H1 (cell line): ENCODE results near the gene EHBP1. TPM values are rescaled to one million over a fixed set of nuclear protein-coding genes. Genes with fewer than 3 reads are reported as not detected.
A peak's percentile ranks its signal among the peaks of the same experiment; 100 is the strongest.

Experiments used
- CTCF ChIA-PET: fragments of 300-600 bp; sonication (Branson Sonifier 250); formaldehyde crosslinking; loops from one replicate; lab custom pipeline; 2021; ENCODE audit not compliant: partially characterized antibody; lab: Charles Lee
- POLR2A ChIA-PET: fragments of 300-600 bp; sonication (Branson Sonifier 250); formaldehyde crosslinking; loops from one replicate; lab custom pipeline; 2021; ENCODE audit warnings: inconsistent platforms; ENCODE audit not compliant: partially characterized antibody; lab: Charles Lee
- DNase-seq, 2 experiments: peaks; one replicate each; pipeline versions ENCODE4 v3.0.0 to v3.0.0-alpha.2; 2010 to 2022; ENCODE audit warnings: low spot score in 2 of 2, low read depth in 1 of 2, mixed read lengths in 1 of 2
- FAIRE-seq: peaks from 2 replicates; lab custom pipeline; 2011; peaks lifted over from hg19 to GRCh38; lab: Jason Lieb, UNC
- H2AFZ ChIP-seq: 2 replicates; pipeline ENCODE4 v1.8.1; 2012; ENCODE audit warnings: low read length, inconsistent platforms
- H2AK5ac ChIP-seq: 2 replicates; pipeline ENCODE4 v1.6.1; 2013; ENCODE audit warnings: low read depth, low read length
- H2BK120ac ChIP-seq: replicated peaks from 2 replicates; pipeline ENCODE3; 2013; ENCODE audit warnings: low read depth, low read length, inconsistent platforms
- H2BK12ac ChIP-seq: 2 replicates; pipeline ENCODE4 v1.6.1; 2013; ENCODE audit warnings: low read depth, low read length
- H2BK15ac ChIP-seq: 2 replicates; pipeline ENCODE4 v1.6.1; 2013; ENCODE audit warnings: low read length
- H2BK20ac ChIP-seq: 2 replicates; pipeline ENCODE4 v1.6.1; 2013; ENCODE audit warnings: low read length
- H2BK5ac ChIP-seq: 2 replicates; pipeline ENCODE4 v1.6.1; 2013; ENCODE audit warnings: low read depth, low read length
- H3K14ac ChIP-seq: 2 replicates; pipeline ENCODE4 v1.6.1; 2013; ENCODE audit warnings: inconsistent platforms; ENCODE audit not compliant: insufficient read length
- H3K18ac ChIP-seq: 2 replicates; pipeline ENCODE4 v1.6.1; 2013; ENCODE audit warnings: low read length; ENCODE audit errors: extremely low read depth
- H3K23ac ChIP-seq: 2 replicates; pipeline ENCODE4 v1.6.1; 2013; ENCODE audit warnings: inconsistent platforms; ENCODE audit not compliant: insufficient read length
- H3K23me2 ChIP-seq: 2 replicates; pipeline ENCODE4 v1.6.1; 2013; ENCODE audit warnings: low read depth, low read length
- H3K27ac ChIP-seq: 2 replicates; pipeline ENCODE4 v1.6.1; 2011; ENCODE audit warnings: low read depth, low read length, inconsistent platforms
- H3K27me3 ChIP-seq, 4 experiments: replicated peaks in 1 of 4; 1 replicate in 1 of 4; 2 replicates in 3 of 4; pipeline versions ENCODE4 v1.6.1 to v1.8.1; 2011 to 2013; ENCODE audit warnings: low read length in 3 of 4, mild to moderate bottlenecking in 3 of 4, inconsistent platforms in 2 of 4, mixed read lengths in 2 of 4, moderate library complexity in 1 of 4; ENCODE audit not compliant: control insufficient read depth in 3 of 4, insufficient read depth in 3 of 4; ENCODE audit errors: extremely low read depth in 1 of 4
- H3K36me3 ChIP-seq, 4 experiments: 2 replicates each; pipeline versions ENCODE4 v1.6.1 to v1.8.1; 2011 to 2013; ENCODE audit warnings: mild to moderate bottlenecking in 4 of 4, low read length in 3 of 4, moderate library complexity in 2 of 4, control low read depth in 1 of 4, inconsistent platforms in 1 of 4; ENCODE audit not compliant: insufficient read depth in 4 of 4, control insufficient read depth in 2 of 4
- H3K4ac ChIP-seq: replicated peaks from 2 replicates; pipeline ENCODE3; 2013; ENCODE audit warnings: low read length, low read depth, mixed read lengths, inconsistent platforms; ENCODE audit not compliant: insufficient read length
- H3K4me1 ChIP-seq, 4 experiments: replicated peaks in 1 of 4; 1 replicate in 1 of 4; 2 replicates in 3 of 4; pipeline versions ENCODE4 v1.6.1 to v1.8.1; 2011 to 2013; ENCODE audit warnings: low read length in 3 of 4, inconsistent platforms in 2 of 4, mixed read lengths in 1 of 4; ENCODE audit not compliant: insufficient read depth in 4 of 4, control insufficient read depth in 3 of 4
- H3K4me2 ChIP-seq, 2 experiments: 2 replicates each; pipeline versions ENCODE4 v1.6.1 to v1.8.1; 2011 to 2013; ENCODE audit warnings: low read depth in 2 of 2, low read length in 2 of 2, control low read depth in 1 of 2, inconsistent platforms in 1 of 2, mild to moderate bottlenecking in 1 of 2; ENCODE audit not compliant: insufficient read depth in 1 of 2
- H3K4me3 ChIP-seq, 4 experiments: fragments of 200-600, 300-600 bp in 1 of 4; sonication (generic), shearing (Covaris generic), sonication (Bioruptor Twin) in 1 of 4; 2 replicates each; pipeline versions ENCODE4 v1.5.1 to v1.8.1; 2011 to 2016; ENCODE audit warnings: low read length in 4 of 4, low read depth in 3 of 4, control low read depth in 2 of 4, inconsistent platforms in 2 of 4, mild to moderate bottlenecking in 2 of 4, mixed read lengths in 1 of 4, moderate library complexity in 1 of 4; ENCODE audit not compliant: insufficient read depth in 2 of 4; ENCODE audit errors: extremely low read depth in 1 of 4
- H3K56ac ChIP-seq: replicated peaks from 2 replicates; pipeline ENCODE3; 2013; ENCODE audit warnings: low read depth, mild to moderate bottlenecking, mixed read lengths, low read length, inconsistent platforms; ENCODE audit not compliant: insufficient read length
- H3K79me1 ChIP-seq: 2 replicates; pipeline ENCODE4 v1.6.1; 2013; ENCODE audit warnings: low read depth, low read length, control low read depth
- H3K79me2 ChIP-seq, 2 experiments: 2 replicates each; pipeline versions ENCODE4 v1.6.1 to v1.8.1; 2012 to 2013; ENCODE audit warnings: low read length in 2 of 2, mild to moderate bottlenecking in 2 of 2, inconsistent platforms in 1 of 2; ENCODE audit not compliant: insufficient read depth in 2 of 2, control insufficient read depth in 1 of 2
- H3K9ac ChIP-seq, 4 experiments: replicated peaks in 1 of 4; 1 replicate in 1 of 4; 2 replicates in 3 of 4; pipeline versions ENCODE4 v1.6.1 to v1.8.1; 2011 to 2013; ENCODE audit warnings: low read depth in 3 of 4, low read length in 3 of 4, control low read depth in 2 of 4, mild to moderate bottlenecking in 2 of 4, moderate library complexity in 2 of 4, inconsistent platforms in 1 of 4; ENCODE audit errors: extremely low read depth in 1 of 4
- H3K9me3 ChIP-seq, 2 experiments: 2 replicates each; pipeline versions ENCODE4 v1.6.1 to v1.8.1; 2012 to 2013; ENCODE audit warnings: mild to moderate bottlenecking in 2 of 2, moderate library complexity in 2 of 2, control low read depth in 1 of 2, inconsistent platforms in 1 of 2, low read depth in 1 of 2, low read length in 1 of 2, mixed read lengths in 1 of 2; ENCODE audit not compliant: insufficient read depth in 2 of 2
- H4K20me1 ChIP-seq, 2 experiments: replicated peaks in 1 of 2; 2 replicates each; pipeline versions ENCODE3 to v1.8.1; 2011 to 2013; ENCODE audit warnings: inconsistent platforms in 2 of 2, low read length in 2 of 2, mild to moderate bottlenecking in 1 of 2; ENCODE audit not compliant: insufficient read depth in 2 of 2, control insufficient read depth in 1 of 2
- H4K5ac ChIP-seq: 2 replicates; pipeline ENCODE4 v1.6.1; 2013; ENCODE audit warnings: low read length, low read depth, mixed read lengths, inconsistent platforms; ENCODE audit not compliant: insufficient read length
- H4K8ac ChIP-seq: 2 replicates; pipeline ENCODE4 v1.8.0; 2013; ENCODE audit warnings: mild to moderate bottlenecking, moderate library complexity, low read length, inconsistent platforms; ENCODE audit not compliant: insufficient read depth; ENCODE audit errors: extremely low read depth
- H4K91ac ChIP-seq: replicated peaks from 2 replicates; pipeline ENCODE3; 2013; ENCODE audit warnings: low read length, mixed read lengths, inconsistent platforms; ENCODE audit not compliant: insufficient read length
- ASH2L ChIP-seq: fragments of 200-600, 300-600 bp; sonication (generic); IDR thresholded peaks from one replicate; pipeline ENCODE4 v1.7.1; 2017; ENCODE audit warnings: low read length
- EP300 ChIP-seq, 2 experiments: IDR thresholded peaks; 1 replicate in 1 of 2; 2 replicates in 1 of 2; pipeline ENCODE4 v1.6.1; 2011 to 2012; ENCODE audit warnings: low read depth in 2 of 2, low read length in 2 of 2, mild to moderate bottlenecking in 2 of 2, borderline replicate concordance in 1 of 2, inconsistent platforms in 1 of 2, moderate library complexity in 1 of 2
- GTF2F1 ChIP-seq: IDR thresholded peaks from 2 replicates; pipeline ENCODE4 v1.6.1; 2012; ENCODE audit warnings: low read depth, low read length, improper control_type of control experiment, borderline replicate concordance
- KDM1A ChIP-seq: fragments of 200-600, 300-600 bp; sonication (generic); IDR thresholded peaks from 2 replicates; pipeline ENCODE4 v1.7.1; 2016; ENCODE audit warnings: mild to moderate bottlenecking, low read length, borderline replicate concordance
- POLR2A ChIP-seq, 2 experiments: IDR thresholded peaks; 1 replicate in 1 of 2; 2 replicates in 1 of 2; pipeline ENCODE4 v1.6.1; 2011; ENCODE audit warnings: low read depth in 2 of 2, low read length in 2 of 2, mild to moderate bottlenecking in 2 of 2; ENCODE audit errors: control extremely low read depth in 1 of 2
- POLR2AphosphoS5 ChIP-seq: IDR thresholded peaks from 2 replicates; pipeline ENCODE4 v1.6.1; 2011; ENCODE audit warnings: low read depth, low read length
- RBBP5 ChIP-seq: IDR thresholded peaks from 2 replicates; pipeline ENCODE4 v1.7.1; 2012; ENCODE audit warnings: low read depth, mild to moderate bottlenecking, inconsistent platforms, low read length, moderate library complexity, borderline replicate concordance
- RXRA ChIP-seq: IDR thresholded peaks from 2 replicates; pipeline ENCODE4 v1.6.1; 2011; ENCODE audit warnings: low read depth, mild to moderate bottlenecking, low read length, moderate library complexity; ENCODE audit not compliant: insufficient read depth
- TAF7 ChIP-seq: optimal IDR thresholded peaks from 2 replicates; pipeline ENCODE3; 2011; ENCODE audit warnings: low read depth, mild to moderate bottlenecking, inconsistent platforms, low read length, moderate library complexity, borderline replicate concordance
- TBP ChIP-seq: IDR thresholded peaks from 2 replicates; pipeline ENCODE4 v1.6.1; 2011; ENCODE audit warnings: low read depth, low read length, improper control_type of control experiment
- TCF12 ChIP-seq: IDR thresholded peaks from 2 replicates; pipeline ENCODE4 v1.6.1; 2011; ENCODE audit warnings: low read depth, mild to moderate bottlenecking, low read length
- whole genome bisulfite sequencing, 2 experiments: shearing (Covaris generic) in 1 of 2; methylation state at CpG; one replicate each; pipeline versions ENCODE4 v1.1.6 to v1.1.7; 2013 to 2015; ENCODE audit warnings: low lambda C conversion rate in 2 of 2, mixed read lengths in 2 of 2, inconsistent platforms in 1 of 2, low coverage in 1 of 2, missing lambda C conversion rate in 1 of 2; ENCODE audit not compliant: insufficient replicate concordance in 2 of 2, insufficient coverage in 1 of 2, insufficient read length in 1 of 2; ENCODE audit errors: extremely low coverage in 1 of 2, missing lambda C conversion rate in 1 of 2; 5-methylcytosine and 5-hydroxymethylcytosine counted together
- polyA plus RNA-seq, 7 experiments: library from polyadenylated mRNA; depleted of rRNA in 3 of 7; stranded (reverse) in 5 of 7; unstranded in 2 of 7; fragments of >200 nt in 5 of 7; fragments of 200-250 nt in 2 of 7; gene quantifications; 1 replicate in 5 of 7; 2 replicates in 1 of 7; 4 replicates in 1 of 7; pipeline versions ENCODE4 v1.2.1 to v1.2.3, GENCODE V29; 2011 to 2013; ENCODE audit warnings: missing spikeins in 2 of 7, mixed read lengths in 2 of 7
- total RNA-seq: library from RNA; stranded (reverse); fragmentation: NEBNext Ultra II Directional; extraction: Animal tissue kit (Norgen Biotek cat#: 25700); gene quantifications from 2 replicates; pipeline ENCODE4 v1.2.1, GENCODE V29; 2021

Gene EHBP1
- total and polyA plus RNA-seq, 2 of the 8 experiments (the other 6 are each of a cell fraction or from before 2014, with no cell fraction given) = 12.0 to 64.1 TPM

DNA sequence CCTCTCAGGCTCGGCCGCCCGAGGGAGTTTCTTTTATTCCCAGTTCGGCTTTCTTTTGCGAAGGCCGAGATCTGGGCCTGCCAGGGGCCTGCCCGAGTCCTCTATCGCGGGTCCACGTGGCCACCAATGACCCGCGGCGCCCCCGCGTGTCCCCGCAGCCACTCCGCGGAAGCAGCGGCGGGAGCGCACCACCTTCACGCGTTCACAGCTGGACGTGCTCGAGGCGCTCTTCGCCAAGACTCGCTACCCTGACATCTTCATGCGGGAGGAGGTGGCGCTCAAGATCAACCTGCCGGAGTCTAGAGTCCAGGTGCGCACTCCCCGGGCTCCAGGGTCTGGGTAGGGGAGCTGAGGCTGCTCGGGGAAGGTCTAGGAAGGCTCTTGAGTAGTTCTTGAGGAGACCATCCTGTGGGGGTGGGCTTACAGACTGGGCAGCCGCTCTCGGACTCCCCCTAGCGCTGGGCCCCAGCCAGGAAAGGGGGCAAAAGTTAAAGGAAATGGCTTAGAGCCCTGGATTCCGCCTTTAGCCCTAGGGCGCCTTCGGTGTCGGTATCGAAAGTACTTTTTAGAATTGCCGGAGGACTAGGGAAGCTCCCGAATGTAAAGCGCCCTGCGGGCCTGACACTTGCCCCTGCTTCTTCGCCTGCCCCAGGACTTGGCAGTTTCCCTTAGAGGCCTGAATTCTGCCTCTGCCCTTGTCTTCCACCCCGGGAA is 348.5 kb downstream of the EHBP1 start:
- no peak overlapping the region for H3K23ac ChIP-seq
- ChIA-PET CTCF (interaction anchor here (0.8 to 6.5 kb wide), 12 partner anchors 10 to 597 kb away, joined by 3 to 50 read pairs (median 4); no protein-coding TSS in a partner anchor), POLR2A (interaction anchor here (1.3 to 4.9 kb wide), 2 partner anchors 9 to 597 kb away, joined by 3 to 31 read pairs; no protein-coding TSS in a partner anchor)
- H4K8ac ChIP-seq = no peak overlapping the region; the same call in 1 of the 2 replicates
- no peak overlapping the region; the same call in 1 of the 2 replicates for H2BK15ac ChIP-seq
- no peak overlapping the region for H3K4ac ChIP-seq
- H3K14ac ChIP-seq = no peak overlapping the region
- peaks cover 13 to 21% of the 10 kb centered on the region in 2 experiments for H4K20me1 ChIP-seq
- peak overlapping the region; percentile 90; the same call in 1 of the 2 replicates for H2BK20ac ChIP-seq
- H2BK120ac ChIP-seq = no peak overlapping the region
- H3K18ac ChIP-seq = peak overlapping the region; percentile 36
- H3K36me3 ChIP-seq = peaks cover 0 to 16% (median 0%) of the 10 kb centered on the region in 4 experiments; a peak in 2 of 8 replicates
- H4K91ac ChIP-seq = no peak overlapping the region
- H3K4me3 ChIP-seq = peak overlapping the region in 3 of 4 experiments; percentile 29 to 74 (median 44); a peak in 6 of 8 replicates
- H2BK12ac ChIP-seq = 0 out of 2 replicates have a peak overlapping the region, but pooled peaks have one; percentile 84
- 2% methylated on average over 48 of the region's 48 CpGs; no CpG with 5 or more reads in 1 of the 2 experiments for WGBS, 2 experiments
- H3K79me2 ChIP-seq = no peaks in the 10 kb centered on the region
- peak; percentile 80 to 96 for DNase-seq
- H2AK5ac ChIP-seq = no peak overlapping the region; the same call in 1 of the 2 replicates
- peaks cover 63 to 96% (median 92%) of the 10 kb centered on the region in 4 experiments for H3K27me3 ChIP-seq
- H2BK5ac ChIP-seq = no peak overlapping the region
- no peaks in the 10 kb centered on the region for H3K79me1 ChIP-seq
- H3K4me2 ChIP-seq = peak overlapping the region; percentile 68 to 86
- no peak overlapping the region for H3K9ac ChIP-seq
- no peak overlapping the region for H3K27ac ChIP-seq
- peaks cover 9 to 59% (median 47%) of the 10 kb centered on the region in 4 experiments for H3K4me1 ChIP-seq
- FAIRE-seq = peak; percentile 45
- no peak overlapping the region for H2AFZ ChIP-seq
- H3K9me3 ChIP-seq = no peaks in the 10 kb centered on the region
- peaks cover 32% of the 10 kb centered on the region for H3K23me2 ChIP-seq
- H4K5ac ChIP-seq = no peak overlapping the region
- H3K56ac ChIP-seq = no peak overlapping the region
- TF ChIP-seq RBBP5 (0 out of 2 replicates have a peak, but pooled peaks have one; percentile 23), KDM1A (peak; percentile 79; the same call in 1 of the 2 replicates), POLR2A (IDR thresholded peaks at IDR 0.05; ENCODE audit: control extremely low read depth in 1 of 2, low read depth in 2 of 2, low read length in 2 of 2) (no peak), TAF7 (peak; percentile 18), EP300 (IDR thresholded peaks at IDR 0.05; ENCODE audit: borderline replicate concordance in 1 of 2, low read depth in 2 of 2, low read length in 2 of 2) (peak in 1 of 2 experiments; percentile 44; a peak in 1 of 3 replicates), POLR2AphosphoS5 (peak; percentile 18; the same call in 1 of the 2 replicates), TCF12 (peak; percentile 86; the same call in 1 of the 2 replicates), RXRA (no peak), ASH2L (peak; percentile 61), GTF2F1 (no peak), TBP (peak; percentile 49; the same call in 1 of the 2 replicates)
